Left renal cortex interstitium (tissue), 4 donors: ENCODE data around the gene PARD6A. TPM values are rescaled to one million over a fixed set of nuclear protein-coding genes. Genes with fewer than 3 reads are reported as not detected.

Experiments used
- DNase-seq, 4 donors: peaks; one replicate each; pipeline ENCODE4 v3.0.0-alpha.2; 2013; ENCODE audit warnings: low read depth in 4 of 4, low spot score in 2 of 4, missing footprints in 1 of 4
- polyA plus RNA-seq, 4 donors: library from polyadenylated mRNA; unstranded; fragments of 120-200 nt; gene quantifications; one replicate each; pipeline ENCODE4 v1.2.1, GENCODE V29; 2013; ENCODE audit not compliant: insufficient read length in 4 of 4

Gene PARD6A
- polyA plus RNA-seq, 4 donors = 1.9 to 4.8 (median 3.0) TPM

GRCh38 chr16:67666032-67666551 lies 5.3 kb downstream of the PARD6A start:
- DNase-seq = no peak

GRCh38 chr16:67666559-67667452 lies 6.0 kb downstream of the PARD6A start, which contains the start of the genes C16orf86 and ENKD1:
C16orf86 (plus strand) TSS chr16:67666814; CDS start chr16:67666971, 157 bp downstream.
ENKD1 (minus strand) TSS chr16:67666750; CDS start chr16:67666442, 308 bp downstream.
- DNase-seq = peak in 1 of 4 donors; percentile 63

- DNase-seq = no peak
Measured at GRCh38 chr16:67667453-67667816, 6.7 kb downstream of the PARD6A start.

- DNase-seq = peak in 3 of 4 donors; percentile 67 to 84 (median 68)
Measured at GRCh38 chr16:67667817-67668494, 7.2 kb downstream of the PARD6A start.

GRCh38 chr16:67668495-67669157 lies 7.9 kb downstream of the PARD6A start:
- DNase-seq = no peak

GRCh38 chr16:67669499-67670101 lies 8.8 kb downstream of the PARD6A start:
- DNase-seq = no peak

GRCh38 chr16:67672306-67672705 lies 11.5 kb downstream of the PARD6A start:
- DNase-seq = no peak

GRCh38 chr16:67672739-67673662 lies 12.2 kb downstream of the PARD6A start:
- no peak for DNase-seq

GRCh38 chr16:67673712-67674580 lies 13.2 kb downstream of the PARD6A start:
- DNase-seq = no peak

- DNase-seq = no peak
Measured at GRCh38 chr16:67674851-67675578, 14.3 kb downstream of the PARD6A start.

- no peak for DNase-seq
Measured at GRCh38 chr16:67675579-67675935, 14.8 kb downstream of the PARD6A start.

GRCh38 chr16:67675999-67676398 lies 15.2 kb downstream of the PARD6A start:
- no peak for DNase-seq

- DNase-seq = no peak
Measured at GRCh38 chr16:67676516-67676915, 15.8 kb downstream of the PARD6A start.

- DNase-seq = no peak
Measured at GRCh38 chr16:67676939-67677338, 16.2 kb downstream of the PARD6A start.

- DNase-seq = no peak
Measured at GRCh38 chr16:67677712-67678111, 17.0 kb downstream of the PARD6A start.

- no peak for DNase-seq
Measured at GRCh38 chr16:67678354-67679023, 17.7 kb downstream of the PARD6A start.
